HG02852 (cell line): ENCODE measurements around the gene GABBR2.
"Not testable (repeated sequence)": the region's sequence is repeated elsewhere in the genome, so short reads cannot be mapped to it uniquely, and the experiment has no call there.

ENCODE experiments used
- ATAC-seq: cut with Tn5 transposase; IDR thresholded peaks from one replicate; pipeline ENCODE4 v1.9.1; 2021; ENCODE audit warnings: mild to moderate bottlenecking, moderate library complexity; ENCODE audit not compliant: unreplicated experiment

GABBR2 gene

GRCh38 chr9:98314381-98315066, 394.2 kb downstream of the GABBR2 start:
- ATAC-seq, result no peak

GRCh38 chr9:98312365-98312764, 396.4 kb downstream of the GABBR2 start:
- no peak for ATAC-seq

- no peak for ATAC-seq
Observed at GRCh38 chr9:98311541-98311940, 397.2 kb downstream of the GABBR2 start.

GRCh38 chr9:98310752-98311392, 397.9 kb downstream of the GABBR2 start:
- ATAC-seq, result no peak

- no peak for ATAC-seq
Observed at GRCh38 chr9:98306384-98307145, 402.2 kb downstream of the GABBR2 start.

- no peak for ATAC-seq
Observed at GRCh38 chr9:98304381-98304780, 404.4 kb downstream of the GABBR2 start.

- no peak for ATAC-seq
Observed at GRCh38 chr9:98303633-98304125, 405.1 kb downstream of the GABBR2 start.

- ATAC-seq, result no peak
Observed at GRCh38 chr9:98302938-98303632, 405.6 kb downstream of the GABBR2 start.

GRCh38 chr9:98302150-98302549, 406.6 kb downstream of the GABBR2 start:
- ATAC-seq, result no peak

GRCh38 chr9:98300611-98301010, 408.1 kb downstream of the GABBR2 start:
- ATAC-seq, result no peak

- ATAC-seq, result no peak
Observed at GRCh38 chr9:98298476-98298875, 410.3 kb downstream of the GABBR2 start.

GRCh38 chr9:98295824-98296223, 412.9 kb downstream of the GABBR2 start:
- no peak for ATAC-seq

- no peak for ATAC-seq
Observed at GRCh38 chr9:98291820-98292219, 416.9 kb downstream of the GABBR2 start.

GRCh38 chr9:98290411-98290810, 418.3 kb downstream of the GABBR2 start:
- ATAC-seq, result no peak

- ATAC-seq, result no peak
Observed at GRCh38 chr9:98289614-98290201, 419.0 kb downstream of the GABBR2 start.

GRCh38 chr9:98288881-98289280, 419.9 kb downstream of the GABBR2 start:
- no peak for ATAC-seq

GRCh38 chr9:98287384-98287783, 421.4 kb downstream of the GABBR2 start:
- ATAC-seq, result no peak

- ATAC-seq, result no peak
Observed at GRCh38 chr9:98285446-98285845, 423.3 kb downstream of the GABBR2 start.

- no peak for ATAC-seq
Observed at GRCh38 chr9:98284754-98285153, 424.0 kb downstream of the GABBR2 start.

GRCh38 chr9:98283143-98283542, 425.6 kb downstream of the GABBR2 start:
- ATAC-seq, result not testable (repeated sequence)

- ATAC-seq, result no peak
Observed at GRCh38 chr9:98281281-98281680, 427.5 kb downstream of the GABBR2 start.
